ENCODE results near the gene PAX5.

GRCh38 chr9:37001459-37001858 is 32.6 kb downstream of the PAX5 start:
- TF ChIP-seq CTCF (IDR thresholded peaks at IDR 0.05; ENCODE audit: borderline replicate concordance, extremely low read depth, low read length, poor library complexity, severe bottlenecking) (no peak), EZH2 (IDR thresholded peaks at IDR 0.05; ENCODE audit: borderline replicate concordance, low read depth, low read length, severe bottlenecking) (no peak)
